ENCODE measurements around the gene NGEF. TPM values are rescaled to one million over a fixed set of nuclear protein-coding genes. Genes with fewer than 3 reads are reported as not detected.

The NGEF gene
- total RNA-seq, 2 experiments from 2014 or later = not detected

DNA sequence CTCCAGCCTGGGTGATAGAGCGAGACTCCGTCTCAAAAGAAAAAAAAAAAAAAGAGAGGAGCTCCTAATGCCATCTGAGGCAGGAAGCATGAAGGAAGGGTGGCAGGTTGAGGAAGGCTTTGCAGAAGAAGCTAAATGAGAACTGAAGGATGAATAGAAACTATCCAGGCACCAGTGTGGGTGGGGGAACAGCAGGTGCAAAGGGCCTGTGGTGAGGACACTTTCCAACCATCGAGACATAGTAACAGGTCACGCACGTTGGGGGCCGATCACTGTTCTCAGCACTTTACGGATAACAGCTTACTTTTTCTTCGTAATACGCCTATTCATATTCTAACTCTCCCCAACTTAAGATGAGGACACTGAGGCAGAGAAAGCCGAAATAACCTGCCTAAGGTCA, 58.4 kb downstream of the NGEF start:
- H3K9me3 Mint-ChIP-seq = no peaks in the 10 kb centered on the region
- intact Hi-C loops (cut with DNase I, micrococcal nuclease) = no loop called here
- no peak overlapping the region for H3K27ac ChIP-seq (ENCODE audit: low read depth in 1 of 2, low read length in 2 of 2)
- TF ChIP-seq, protein P1, sequence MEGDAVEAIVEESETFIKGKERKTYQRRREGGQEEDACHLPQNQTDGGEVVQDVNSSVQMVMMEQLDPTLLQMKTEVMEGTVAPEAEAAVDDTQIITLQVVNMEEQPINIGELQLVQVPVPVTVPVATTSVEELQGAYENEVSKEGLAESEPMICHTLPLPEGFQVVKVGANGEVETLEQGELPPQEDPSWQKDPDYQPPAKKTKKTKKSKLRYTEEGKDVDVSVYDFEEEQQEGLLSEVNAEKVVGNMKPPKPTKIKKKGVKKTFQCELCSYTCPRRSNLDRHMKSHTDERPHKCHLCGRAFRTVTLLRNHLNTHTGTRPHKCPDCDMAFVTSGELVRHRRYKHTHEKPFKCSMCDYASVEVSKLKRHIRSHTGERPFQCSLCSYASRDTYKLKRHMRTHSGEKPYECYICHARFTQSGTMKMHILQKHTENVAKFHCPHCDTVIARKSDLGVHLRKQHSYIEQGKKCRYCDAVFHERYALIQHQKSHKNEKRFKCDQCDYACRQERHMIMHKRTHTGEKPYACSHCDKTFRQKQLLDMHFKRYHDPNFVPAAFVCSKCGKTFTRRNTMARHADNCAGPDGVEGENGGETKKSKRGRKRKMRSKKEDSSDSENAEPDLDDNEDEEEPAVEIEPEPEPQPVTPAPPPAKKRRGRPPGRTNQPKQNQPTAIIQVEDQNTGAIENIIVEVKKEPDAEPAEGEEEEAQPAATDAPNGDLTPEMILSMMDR (IDR thresholded peaks at IDR 0.05) = no peak
- ChIA-PET POLR2A (no interaction called here), CTCF (no interaction called here)
- H3K27me3 Mint-ChIP-seq = peaks cover 20% of the 10 kb centered on the region
- DNase-seq = no peak
- H3K4me3 ChIP-seq (ENCODE audit: low read length) = no peak overlapping the region
- no peak overlapping the region for H3K27ac Mint-ChIP-seq
- no peaks in the 10 kb centered on the region for H3K4me1 ChIP-seq (ENCODE audit: insufficient read depth, low read length)
- no peak for ATAC-seq (ENCODE audit: poor library complexity)
- H3K36me3 ChIP-seq (ENCODE audit: insufficient read depth, low read length) = no peaks in the 10 kb centered on the region
- no peaks in the 10 kb centered on the region for H3K4me1 Mint-ChIP-seq (ENCODE audit: low read depth)
- no peaks in the 10 kb centered on the region for H3K27me3 ChIP-seq (ENCODE audit: control insufficient read depth in 1 of 2, insufficient read depth in 2 of 2, low read length in 2 of 2)
- H3K9me3 ChIP-seq (ENCODE audit: control insufficient read depth in 1 of 2, insufficient read depth in 1 of 2, low read length in 2 of 2) = no peaks in the 10 kb centered on the region
- H3K4me3 Mint-ChIP-seq = no peak overlapping the region
- H3K36me3 Mint-ChIP-seq (ENCODE audit: low read depth) = no peaks in the 10 kb centered on the region

DNA sequence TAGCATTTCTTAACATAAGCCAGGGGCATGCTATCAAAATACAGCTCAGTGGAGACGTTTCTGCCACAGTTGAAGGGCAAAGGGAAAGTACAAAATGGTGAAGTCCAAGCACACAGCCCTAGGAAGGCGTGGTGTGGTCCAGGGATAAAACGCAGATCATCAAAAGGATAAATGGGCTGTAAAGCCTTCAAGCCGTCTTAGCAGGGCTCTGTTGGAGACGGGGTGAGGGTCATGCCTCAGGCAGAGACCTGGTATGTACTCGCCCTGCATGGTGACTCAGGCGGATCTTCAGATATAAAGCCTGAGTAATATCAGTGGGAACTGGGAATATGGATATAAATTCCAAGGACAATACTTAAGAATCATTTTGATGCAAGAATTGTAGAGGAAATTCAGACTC, 61.2 kb downstream of the NGEF start:
- Histone ChIP-seq H3K36me3 (ENCODE audit: insufficient read depth, low read length) (no peaks in the 10 kb centered on the region), H3K9me3 (ENCODE audit: control insufficient read depth in 1 of 2, insufficient read depth in 1 of 2, low read length in 2 of 2) (no peaks in the 10 kb centered on the region), H3K27ac (ENCODE audit: low read depth in 1 of 2, low read length in 2 of 2) (no peak overlapping the region), H3K4me1 (ENCODE audit: insufficient read depth, low read length) (no peaks in the 10 kb centered on the region), H3K27me3 (ENCODE audit: control insufficient read depth in 1 of 2, insufficient read depth in 2 of 2, low read length in 2 of 2) (no peaks in the 10 kb centered on the region), H3K4me3 (ENCODE audit: low read length) (no peak overlapping the region)
- Mint-ChIP-seq H3K27ac (no peak overlapping the region), H3K4me3 (no peak overlapping the region), H3K4me1 (ENCODE audit: low read depth) (no peaks in the 10 kb centered on the region), H3K9me3 (no peaks in the 10 kb centered on the region), H3K36me3 (ENCODE audit: low read depth) (no peaks in the 10 kb centered on the region), H3K27me3 (peaks cover 20% of the 10 kb centered on the region)
- ATAC-seq (ENCODE audit: poor library complexity) (no peak), DNase-seq (no peak)
- intact Hi-C loops (cut with DNase I, micrococcal nuclease) = no loop called here
- ChIA-PET CTCF (no interaction called here), POLR2A (no interaction called here)
- TF ChIP-seq, protein P1 (IDR thresholded peaks at IDR 0.05) = no peak

GRCh38 chr2:232951181-232951580, 61.9 kb downstream of the NGEF start:
- H3K27ac ChIP-seq (ENCODE audit: low read depth in 1 of 2, low read length in 2 of 2) = no peak overlapping the region
- Mint-ChIP-seq H3K4me1 (ENCODE audit: low read depth) (no peaks in the 10 kb centered on the region), H3K27ac (no peak overlapping the region), H3K9me3 (no peaks in the 10 kb centered on the region), H3K27me3 (peaks cover 20% of the 10 kb centered on the region), H3K4me3 (no peak overlapping the region), H3K36me3 (ENCODE audit: low read depth) (no peaks in the 10 kb centered on the region)
- DNase-seq (no peak), ATAC-seq (ENCODE audit: poor library complexity) (no peak)
- intact Hi-C loops (cut with DNase I, micrococcal nuclease) = no loop called here
- H3K36me3 ChIP-seq (ENCODE audit: insufficient read depth, low read length) = no peaks in the 10 kb centered on the region
- H3K4me1 ChIP-seq (ENCODE audit: insufficient read depth, low read length) = no peaks in the 10 kb centered on the region
- no peaks in the 10 kb centered on the region for H3K9me3 ChIP-seq (ENCODE audit: control insufficient read depth in 1 of 2, insufficient read depth in 1 of 2, low read length in 2 of 2)
- CTCF ChIA-PET = no interaction called here
- no peak overlapping the region for H3K4me3 ChIP-seq (ENCODE audit: low read length)
- H3K27me3 ChIP-seq (ENCODE audit: control insufficient read depth in 1 of 2, insufficient read depth in 2 of 2, low read length in 2 of 2) = no peaks in the 10 kb centered on the region
- TF ChIP-seq, protein P1 (IDR thresholded peaks at IDR 0.05) = no peak
- POLR2A ChIA-PET = no interaction called here

Data from CD4-positive, alpha-beta T cell (primary cell).